H7 (cell line): ENCODE data around the gene SOCS6. TPM values are rescaled to one million over a fixed set of nuclear protein-coding genes. Genes with fewer than 3 reads are reported as not detected.

Source experiments
- DNase-seq: peaks from one replicate; pipeline ENCODE4 v3.0.0; 2012
- H3K27me3 ChIP-seq: 2 replicates; pipeline ENCODE4 v1.6.0; 2011; ENCODE audit warnings: mild to moderate bottlenecking, low read length; ENCODE audit not compliant: control insufficient read depth, insufficient read depth
- H3K36me3 ChIP-seq: replicated peaks from 2 replicates; pipeline ENCODE4 v1.5.1; 2011; ENCODE audit warnings: low read length; ENCODE audit not compliant: control insufficient read depth, insufficient read depth
- H3K4me3 ChIP-seq: 2 replicates; pipeline ENCODE4 v1.5.1; 2011; ENCODE audit warnings: low read depth, mild to moderate bottlenecking, control low read depth, low read length, moderate library complexity; ENCODE audit not compliant: insufficient read depth
- total RNA-seq: library from RNA; depleted of rRNA; stranded (reverse); fragments of >200 nt; shearing (Covaris generic); gene quantifications from 2 replicates; pipeline ENCODE4 v1.2.3, GENCODE V29; 2014

The SOCS6 gene
- total RNA-seq, 1 experiment from 2014 or later = 22.1 TPM

- no peaks in the 10 kb centered on the region for H3K27me3 ChIP-seq
- H3K36me3 ChIP-seq = 0 out of 2 replicates have a peak, but pooled peaks cover 1% of the 10 kb centered on the region
- no peak overlapping the region for H3K4me3 ChIP-seq
- no peak for DNase-seq
Observed at GRCh38 chr18:70324897-70325296, 36.1 kb downstream of the SOCS6 start.

- Histone ChIP-seq H3K4me3 (no peak overlapping the region), H3K27me3 (no peaks in the 10 kb centered on the region), H3K36me3 (0 out of 2 replicates have a peak, but pooled peaks cover 1% of the 10 kb centered on the region)
- no peak for DNase-seq
Observed at GRCh38 chr18:70326255-70326654, 37.4 kb downstream of the SOCS6 start.

DNA sequence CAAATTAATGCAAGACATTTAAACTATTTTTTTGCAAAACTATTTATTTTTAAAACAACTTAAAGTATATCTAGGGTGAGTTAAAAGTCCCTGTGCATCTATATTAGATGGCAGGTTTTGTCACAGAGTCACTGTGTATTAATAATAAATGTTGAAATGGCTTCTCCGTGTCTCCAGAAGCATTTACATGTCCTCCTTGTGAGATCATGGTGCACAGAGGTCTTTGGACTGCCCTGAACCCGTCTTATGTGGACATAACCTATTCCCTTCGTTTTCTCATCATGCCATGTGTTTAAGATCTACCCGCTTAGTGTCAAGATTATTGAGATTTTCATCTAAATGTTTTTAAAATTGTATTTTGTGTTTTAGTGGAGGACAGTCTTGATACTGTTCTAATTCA, 39.3 kb downstream of the SOCS6 start:
- no peak for DNase-seq
- Histone ChIP-seq H3K4me3 (no peak overlapping the region), H3K36me3 (0 out of 2 replicates have a peak, but pooled peaks cover 1% of the 10 kb centered on the region), H3K27me3 (no peaks in the 10 kb centered on the region)

- H3K27me3 ChIP-seq = no peaks in the 10 kb centered on the region
- no peak for DNase-seq
- H3K36me3 ChIP-seq = 0 out of 2 replicates have a peak, but pooled peaks cover 1% of the 10 kb centered on the region
- no peak overlapping the region for H3K4me3 ChIP-seq
Observed at GRCh38 chr18:70329071-70329470, 40.2 kb downstream of the SOCS6 start.

GRCh38 chr18:70330887-70331286, 42.0 kb downstream of the SOCS6 start:
- peak; percentile 20 for DNase-seq
- no peak overlapping the region for H3K4me3 ChIP-seq
- no peaks in the 10 kb centered on the region for H3K27me3 ChIP-seq
- no peaks in the 10 kb centered on the region for H3K36me3 ChIP-seq

GRCh38 chr18:70331456-70332097, 42.7 kb downstream of the SOCS6 start:
- Histone ChIP-seq H3K36me3 (no peaks in the 10 kb centered on the region), H3K4me3 (no peak overlapping the region), H3K27me3 (no peaks in the 10 kb centered on the region)
- DNase-seq = no peak

GRCh38 chr18:70332694-70333093, 43.8 kb downstream of the SOCS6 start:
- H3K27me3 ChIP-seq = no peaks in the 10 kb centered on the region
- H3K36me3 ChIP-seq = no peaks in the 10 kb centered on the region
- DNase-seq = no peak
- no peak overlapping the region for H3K4me3 ChIP-seq

DNA sequence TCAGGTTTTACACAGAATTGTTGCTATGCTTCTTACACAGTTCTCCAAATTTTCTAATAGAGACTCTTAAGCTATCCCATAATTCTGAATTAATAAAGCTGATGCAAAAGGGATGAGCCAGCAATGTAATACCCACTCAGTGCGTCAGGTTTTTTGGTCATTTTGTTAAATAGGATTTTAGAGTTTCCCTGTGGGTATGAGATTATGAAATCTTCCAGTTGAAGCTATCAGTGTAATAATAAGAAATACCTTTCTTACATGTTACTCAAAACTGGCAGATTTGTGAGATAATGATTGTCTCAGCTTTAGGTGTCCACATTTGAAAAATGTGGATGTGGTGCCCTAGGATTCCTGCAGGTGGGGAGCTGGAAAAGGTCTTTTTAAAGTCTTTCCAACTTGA, 44.5 kb downstream of the SOCS6 start:
- no peak for DNase-seq
- no peaks in the 10 kb centered on the region for H3K27me3 ChIP-seq
- no peaks in the 10 kb centered on the region for H3K36me3 ChIP-seq
- H3K4me3 ChIP-seq = no peak overlapping the region

DNA sequence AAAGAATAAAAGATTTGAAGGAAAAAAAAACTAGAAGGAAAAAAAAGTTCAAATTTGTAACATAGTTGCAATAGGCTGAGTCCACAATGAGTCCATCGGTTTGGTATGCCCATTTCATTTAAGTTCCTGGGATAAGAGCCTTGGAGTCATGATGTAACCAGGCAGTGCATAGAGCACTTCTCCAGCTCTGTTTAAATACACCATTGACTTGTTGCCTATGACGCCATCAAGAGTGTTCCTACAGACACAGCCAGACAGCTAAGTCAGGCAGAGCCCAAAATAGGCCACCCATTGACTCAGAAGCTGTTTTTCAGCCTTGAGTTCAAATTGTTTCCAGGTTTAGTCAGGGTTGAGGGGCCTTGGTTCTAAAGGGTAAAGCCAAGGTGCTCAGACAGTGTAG, 44.9 kb downstream of the SOCS6 start:
- no peak overlapping the region for H3K4me3 ChIP-seq
- H3K27me3 ChIP-seq = no peaks in the 10 kb centered on the region
- no peaks in the 10 kb centered on the region for H3K36me3 ChIP-seq
- DNase-seq = no peak

- no peak for DNase-seq
- no peak overlapping the region for H3K4me3 ChIP-seq
- H3K27me3 ChIP-seq = no peaks in the 10 kb centered on the region
- H3K36me3 ChIP-seq = no peaks in the 10 kb centered on the region
Observed at GRCh38 chr18:70334264-70334663, 45.4 kb downstream of the SOCS6 start.

DNA sequence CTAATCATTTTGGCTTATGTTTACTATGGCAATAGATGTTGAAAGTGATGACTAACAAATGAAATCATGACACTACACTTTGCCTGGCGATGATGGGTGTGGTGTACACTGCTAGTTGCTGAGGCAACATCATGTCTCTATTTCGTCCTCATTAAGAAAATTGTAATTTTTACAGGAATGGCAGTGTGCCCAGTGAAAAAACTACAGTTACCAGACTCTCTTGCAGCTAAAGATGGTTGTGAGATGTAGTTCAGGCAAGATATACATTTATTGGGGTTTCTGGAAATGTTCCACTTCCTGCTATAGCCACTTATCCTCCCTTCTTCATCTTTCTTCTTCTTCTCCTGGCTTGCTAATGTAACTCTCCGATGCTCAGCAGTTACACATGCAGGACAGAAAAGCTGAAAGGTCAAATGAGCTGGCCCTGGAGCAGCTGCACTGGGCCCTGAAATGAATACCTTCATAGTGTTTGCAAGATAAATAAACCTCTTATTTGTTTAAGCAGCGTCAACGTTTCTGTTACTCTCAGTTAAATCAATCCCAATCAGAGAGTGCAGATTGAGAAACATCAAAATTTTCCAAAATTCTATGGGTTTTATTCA, 46.0 kb downstream of the SOCS6 start:
- H3K4me3 ChIP-seq = no peak overlapping the region
- DNase-seq = no peak
- no peaks in the 10 kb centered on the region for H3K36me3 ChIP-seq
- no peaks in the 10 kb centered on the region for H3K27me3 ChIP-seq

GRCh38 chr18:70335892-70336726, 47.3 kb downstream of the SOCS6 start:
- no peak for DNase-seq
- H3K36me3 ChIP-seq = no peaks in the 10 kb centered on the region
- H3K27me3 ChIP-seq = no peaks in the 10 kb centered on the region
- no peak overlapping the region for H3K4me3 ChIP-seq

DNA sequence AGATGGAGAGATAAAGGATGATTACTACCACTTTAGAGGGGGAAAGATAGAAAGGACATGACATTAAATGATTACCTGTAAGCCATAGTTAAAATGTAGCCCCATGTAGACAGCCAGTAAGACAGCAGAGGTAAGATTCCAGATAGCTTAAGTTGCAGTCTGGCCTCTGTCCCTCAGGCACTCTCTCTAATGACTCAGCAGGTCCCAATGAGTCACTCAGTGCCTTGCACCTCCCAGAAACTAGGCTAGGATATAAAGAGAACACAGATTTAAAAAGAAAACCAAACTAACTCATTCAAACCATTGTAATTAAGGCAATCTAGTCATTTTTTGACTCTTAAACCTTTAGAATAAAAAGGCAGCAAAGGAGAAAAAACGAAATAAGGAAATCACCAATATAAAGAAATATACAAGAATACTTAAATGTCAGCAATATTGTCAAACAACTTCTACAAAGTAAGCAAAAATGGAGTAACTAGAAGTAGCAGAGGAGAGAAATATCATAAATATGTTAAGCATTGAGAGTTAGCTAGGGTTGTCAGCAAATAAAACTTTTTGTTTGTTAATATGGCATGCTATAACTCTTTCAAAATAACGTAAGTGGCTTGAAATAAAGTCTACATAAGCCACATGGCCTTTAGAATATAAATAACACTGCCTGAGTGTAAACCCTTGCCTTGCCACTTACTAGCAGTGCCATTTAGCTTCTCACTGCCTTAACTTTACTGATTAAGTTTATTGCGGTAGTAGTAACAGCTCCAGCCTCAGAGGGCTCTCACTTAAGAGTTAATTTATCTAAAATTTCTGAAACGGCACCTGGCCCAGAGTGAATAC, 48.5 kb downstream of the SOCS6 start:
- peak; percentile 14 for DNase-seq
- no peak overlapping the region for H3K4me3 ChIP-seq
- H3K27me3 ChIP-seq = no peaks in the 10 kb centered on the region
- no peaks in the 10 kb centered on the region for H3K36me3 ChIP-seq

GRCh38 chr18:70338890-70339289, 50.0 kb downstream of the SOCS6 start:
- no peak for DNase-seq

More at GRCh38 chr18:70338890-70339289, 50.0 kb downstream of the SOCS6 start:
- Histone ChIP-seq H3K36me3 (no peaks in the 10 kb centered on the region), H3K27me3 (no peaks in the 10 kb centered on the region), H3K4me3 (no peak overlapping the region)
